Stimulated activated CD4-positive, alpha-beta T cell treated with anti-CD3 and anti-CD28 coated beads, TNF-alpha, amount 100 ng/mL, for 4 hours (primary cell): Measurements from ENCODE around the gene METRN.
A peak's percentile ranks its signal among the peaks of the same experiment; 100 is the strongest.
"Not testable (repeated sequence)": the region's sequence is repeated elsewhere in the genome, so short reads cannot be mapped to it uniquely, and the experiment has no call there.

Experiments
- DNase-seq, 3 experiments: peaks; one replicate each; pipeline ENCODE4 v3.0.0-alpha.2; 2020; ENCODE audit warnings: low read depth in 3 of 3

METRN gene

DNA sequence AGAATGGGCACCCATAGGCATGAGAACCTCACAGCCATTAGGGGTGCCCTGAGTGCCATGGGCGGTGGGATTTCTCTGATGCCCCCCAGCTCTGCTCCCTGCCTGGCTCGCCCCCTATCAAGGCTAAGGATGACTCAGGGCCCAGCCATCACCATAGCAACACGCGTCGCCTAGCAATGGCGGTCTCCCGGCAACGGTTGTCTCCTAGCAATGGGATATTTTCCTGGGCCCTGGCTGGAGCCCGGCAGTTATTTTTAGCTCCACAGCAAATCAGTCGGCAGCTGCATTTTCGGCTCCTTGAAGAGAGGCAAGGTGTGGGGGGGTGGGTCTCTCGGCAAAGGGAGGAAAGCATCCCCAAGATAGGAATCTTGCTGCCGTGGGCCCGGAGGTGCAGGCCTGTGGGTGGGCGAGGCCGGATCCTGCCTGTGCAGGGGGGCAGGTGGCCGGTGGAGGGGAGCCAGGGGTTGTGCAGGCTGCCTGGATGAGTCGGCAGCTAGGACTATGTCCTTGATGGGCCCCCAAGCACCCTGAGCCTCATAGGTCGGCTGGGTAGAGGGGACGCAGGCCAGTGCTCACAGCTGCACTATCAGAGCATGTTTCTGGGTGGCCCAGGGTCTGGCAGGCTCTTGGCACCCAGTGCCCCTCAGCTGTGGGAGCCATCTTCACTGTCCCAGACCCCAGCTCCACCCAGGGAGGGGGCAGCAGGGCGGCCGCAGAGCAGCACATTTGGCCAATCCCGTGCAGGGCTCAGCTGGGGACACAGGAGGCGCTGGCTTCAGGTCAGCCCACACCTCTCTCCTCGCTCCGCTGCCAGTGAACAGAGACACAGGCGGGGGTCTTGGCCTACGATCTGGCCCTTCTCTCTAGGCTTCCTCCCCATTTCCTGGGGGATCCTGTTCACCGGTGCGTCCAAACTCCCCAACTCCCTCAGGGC, 5.1 kb upstream of the METRN start:
- DNase-seq: no peak

DNA sequence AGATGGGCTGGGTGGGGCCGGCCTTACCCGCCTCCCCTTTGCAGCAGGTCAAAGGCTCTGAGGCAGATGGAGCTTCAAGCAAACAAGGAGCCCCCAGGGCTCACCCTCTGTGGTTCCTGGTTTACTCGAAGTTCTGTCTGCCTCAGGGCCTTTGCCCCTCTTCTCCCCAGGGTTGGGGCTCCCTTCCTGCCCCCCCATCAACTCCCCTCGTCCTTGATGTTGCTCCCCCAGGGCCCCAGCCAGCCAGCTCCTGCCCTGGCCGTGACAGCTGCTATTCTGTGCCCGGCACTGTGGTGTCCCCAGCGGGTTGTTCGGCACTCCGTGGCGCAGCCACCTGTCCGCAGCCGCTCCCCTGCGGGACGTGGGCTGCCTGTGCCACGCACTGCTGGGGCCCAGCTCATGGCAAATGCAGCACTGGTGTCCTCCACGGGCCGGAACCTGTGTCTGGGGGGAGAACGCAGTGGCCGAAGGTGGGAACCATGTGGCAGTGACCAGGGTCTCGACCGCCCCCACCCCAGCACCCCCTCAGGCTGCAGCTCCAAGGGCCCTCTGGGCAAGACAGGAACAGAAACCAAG, 4.3 kb upstream of the METRN start:
- no peak for DNase-seq

DNA sequence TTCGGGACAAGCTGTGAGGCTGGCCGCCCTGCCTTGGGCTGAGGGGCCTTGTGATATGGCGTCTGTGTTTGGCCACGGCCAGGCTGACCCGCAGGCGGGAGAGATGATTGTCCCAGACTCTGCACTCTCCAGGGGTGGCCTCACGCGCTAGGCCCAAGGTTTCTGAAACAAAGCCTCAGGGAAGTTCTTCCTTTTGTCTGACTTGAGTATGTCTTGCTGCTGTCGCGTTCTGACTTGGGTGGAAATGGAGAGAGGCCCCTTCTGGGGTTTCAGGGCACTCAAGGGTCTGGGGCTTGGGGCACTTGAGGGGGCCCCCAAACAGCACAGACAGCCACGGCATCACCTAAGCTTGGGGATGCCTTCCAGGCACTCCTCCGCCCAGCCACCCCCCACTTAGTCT, 3.8 kb upstream of the METRN start:
- no peak for DNase-seq

DNA sequence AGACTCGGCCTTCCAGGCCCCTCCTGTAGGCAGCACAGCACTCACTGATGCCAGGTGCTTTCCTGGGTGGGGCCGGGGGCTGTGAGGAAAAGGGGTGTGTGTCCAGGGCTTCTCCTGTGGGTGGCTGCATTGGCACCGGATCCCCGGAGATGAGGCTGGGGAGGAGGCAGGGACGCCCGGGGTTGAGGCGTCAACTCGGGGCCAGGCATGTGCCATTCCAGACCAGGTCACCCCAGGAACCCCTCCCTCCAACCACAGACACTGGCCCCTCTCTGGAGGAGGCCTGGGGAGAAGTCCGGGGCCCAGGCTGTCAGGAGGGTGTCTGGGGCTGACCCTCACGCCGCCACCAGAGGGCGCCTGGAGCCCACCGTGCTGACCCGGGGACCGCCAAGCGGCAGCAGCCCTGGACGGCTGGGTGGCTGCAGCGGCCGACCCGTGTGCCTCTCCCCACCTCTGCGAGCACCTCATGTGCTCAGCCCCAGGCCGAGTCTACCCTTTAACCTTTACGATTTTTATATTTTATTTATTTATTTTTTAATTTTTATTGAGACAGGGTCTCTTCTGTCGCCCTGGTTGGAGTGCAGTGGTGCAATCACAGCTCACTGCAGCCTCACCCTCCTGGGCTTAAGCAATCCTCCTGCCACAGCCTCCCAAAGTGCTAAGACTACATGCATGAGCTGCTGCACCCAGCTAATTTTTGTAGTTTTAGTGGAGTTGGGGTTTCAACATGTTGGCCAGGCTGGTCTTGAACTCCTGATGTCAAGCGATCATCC, 3.2 kb upstream of the METRN start:
- peak; percentile 53 to 80 (median 57) for DNase-seq

DNA sequence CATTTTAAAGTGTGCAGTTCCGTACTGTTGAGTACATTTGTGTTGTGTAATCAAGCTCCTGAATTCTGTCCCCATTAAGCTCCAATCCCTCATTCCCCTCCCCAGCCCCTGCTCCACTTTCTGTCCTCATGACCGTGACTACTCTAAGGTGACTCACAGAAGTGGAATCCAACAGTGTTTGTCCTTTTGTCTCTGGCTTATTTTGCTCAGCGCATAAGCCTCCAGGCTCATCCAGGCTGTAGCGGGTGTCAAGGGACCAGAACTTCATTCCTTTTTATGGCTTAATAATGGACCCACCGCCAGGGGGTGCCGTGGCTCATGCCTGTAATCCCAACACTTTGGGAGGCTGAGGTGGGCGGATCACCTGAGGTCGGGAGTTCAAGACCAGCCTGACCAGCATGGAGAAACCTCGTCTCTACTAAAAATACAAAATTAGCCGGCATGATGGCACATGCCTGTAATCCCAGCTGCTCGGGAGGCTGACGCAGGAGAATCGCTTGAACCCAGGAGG, 2.1 kb upstream of the METRN start:
- not testable (repeated sequence) for DNase-seq

DNA sequence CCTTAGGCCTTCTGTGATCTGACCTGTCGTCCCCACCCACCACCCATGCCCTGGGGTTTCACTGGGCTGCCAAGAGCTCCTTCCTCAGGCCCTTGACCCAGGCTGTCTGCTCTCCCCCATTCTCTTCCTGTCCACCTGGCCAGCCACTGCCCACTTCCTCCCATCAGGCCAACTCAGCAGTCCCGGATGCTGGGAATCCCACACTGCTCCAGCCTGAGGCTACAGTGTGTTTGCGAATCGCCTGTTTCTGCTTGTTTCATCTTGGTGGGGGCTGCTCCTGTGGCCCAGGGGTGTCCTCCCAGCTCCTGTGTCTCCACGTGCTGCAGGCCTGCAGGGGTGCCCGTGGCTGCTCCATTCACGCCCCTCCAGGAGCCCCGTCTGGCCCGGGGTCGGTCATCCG, 839 bp upstream of the METRN start:
- DNase-seq: no peak

DNA sequence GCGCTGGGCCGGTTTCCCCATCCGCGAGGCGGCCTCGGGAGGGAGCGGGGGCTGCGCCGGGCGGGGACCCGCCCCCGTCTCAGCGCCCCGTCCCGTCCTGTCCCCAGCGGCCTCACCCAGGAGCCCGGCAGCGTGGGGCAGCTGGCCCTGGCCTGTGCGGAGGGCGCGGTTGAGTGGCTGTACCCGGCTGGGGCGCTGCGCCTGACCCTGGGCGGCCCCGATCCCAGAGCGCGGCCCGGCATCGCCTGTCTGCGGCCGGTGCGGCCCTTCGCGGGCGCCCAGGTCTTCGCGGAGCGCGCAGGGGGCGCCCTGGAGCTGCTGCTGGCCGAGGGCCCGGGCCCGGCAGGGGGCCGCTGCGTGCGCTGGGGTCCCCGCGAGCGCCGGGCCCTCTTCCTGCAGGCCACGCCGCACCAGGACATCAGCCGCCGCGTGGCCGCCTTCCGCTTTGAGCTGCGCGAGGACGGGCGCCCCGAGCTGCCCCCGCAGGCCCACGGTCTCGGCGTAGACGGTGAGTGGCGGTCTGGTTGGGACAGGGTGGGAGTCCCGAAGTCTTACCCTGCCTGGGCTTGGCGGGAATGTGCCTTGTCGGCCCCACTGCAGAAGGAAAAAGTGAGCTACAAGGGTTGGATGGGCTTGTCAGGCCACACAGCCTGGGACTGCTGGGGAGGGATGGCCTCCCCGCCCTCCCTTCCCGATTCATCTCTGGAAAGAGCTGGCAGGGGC, 720 bp downstream of the METRN start:
- DNase-seq: no peak

DNA sequence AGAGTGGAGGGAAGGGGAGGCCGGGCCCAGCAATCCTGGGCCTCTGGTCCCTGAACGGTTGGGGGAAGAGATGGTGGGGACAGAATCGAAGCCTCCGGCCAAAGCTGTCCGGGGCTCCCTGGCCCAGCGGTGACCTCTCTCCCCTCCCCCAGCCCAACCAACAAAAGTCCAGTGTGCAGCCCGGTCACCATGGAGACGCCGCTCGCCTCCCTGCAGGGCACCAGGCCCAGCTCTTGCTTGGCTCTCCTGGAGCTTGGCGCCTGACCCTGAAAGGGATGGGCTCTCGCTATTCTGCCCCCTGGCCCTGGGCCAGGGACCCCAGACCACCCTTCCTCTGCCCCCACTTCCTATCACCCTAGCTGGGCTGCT, 1.3 kb downstream of the METRN start:
- no peak for DNase-seq

DNA sequence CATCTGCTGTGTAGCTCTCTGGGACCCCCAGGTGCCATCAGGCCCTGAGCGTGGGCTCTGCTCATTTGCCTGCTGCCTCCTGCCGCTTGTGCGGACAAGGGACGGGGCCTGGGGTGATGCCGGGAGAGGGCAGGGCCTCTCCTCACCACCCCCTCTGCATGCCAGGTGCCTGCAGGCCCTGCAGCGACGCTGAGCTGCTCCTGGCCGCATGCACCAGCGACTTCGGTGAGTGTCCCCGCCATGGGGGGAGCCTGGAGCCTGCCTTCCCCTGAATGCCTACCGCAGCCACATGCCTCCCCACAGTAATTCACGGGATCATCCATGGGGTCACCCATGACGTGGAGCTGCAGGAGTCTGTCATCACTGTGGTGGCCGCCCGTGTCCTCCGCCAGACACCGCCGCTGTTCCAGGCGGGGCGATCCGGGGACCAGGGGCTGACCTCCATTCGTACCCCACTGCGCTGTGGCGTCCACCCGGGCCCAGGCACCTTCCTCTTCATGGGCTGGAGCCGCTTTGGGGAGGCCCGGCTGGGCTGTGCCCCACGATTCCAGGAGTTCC, 1.9 kb downstream of the METRN start:
- DNase-seq: no peak

DNA sequence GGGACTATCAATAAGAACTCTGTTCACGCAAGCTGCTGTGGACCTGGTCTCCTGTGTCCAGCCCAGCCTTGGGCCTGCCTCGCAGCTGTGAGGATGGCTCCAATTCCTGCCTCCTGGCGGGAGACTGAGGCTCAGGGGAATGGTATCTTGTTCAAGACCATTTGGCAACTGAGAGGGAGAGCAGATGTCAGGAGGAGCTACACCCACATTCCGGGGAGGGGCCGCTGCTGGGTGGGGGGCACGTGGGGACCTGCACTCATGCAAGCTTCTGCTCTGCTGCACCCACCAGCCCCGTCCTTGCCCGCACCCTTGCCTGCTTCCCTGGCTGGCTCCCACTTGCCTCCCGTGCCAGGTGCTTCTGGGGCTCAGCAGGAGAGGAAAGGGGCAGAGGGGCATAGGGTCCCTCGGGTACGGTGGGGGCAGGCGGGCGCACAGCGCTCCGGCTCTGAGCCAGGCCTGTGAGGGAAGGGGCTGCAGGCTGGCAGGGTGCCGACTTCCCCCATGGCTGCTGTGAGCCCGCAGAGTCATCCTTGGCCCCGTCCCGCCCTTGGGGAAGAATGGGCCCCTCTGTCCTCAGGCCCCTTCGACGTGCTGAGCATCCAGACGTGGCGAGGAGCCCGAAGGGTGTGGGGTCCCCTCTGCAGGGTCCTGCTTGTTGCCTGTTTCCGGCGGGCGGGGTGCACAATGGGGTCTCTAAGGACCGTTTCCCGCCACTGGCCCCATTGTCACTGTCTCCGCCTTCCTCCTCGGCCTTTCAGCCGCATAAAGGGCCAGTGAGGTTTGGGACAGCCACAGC, 2.7 kb downstream of the METRN start:
- DNase-seq: no peak

DNA sequence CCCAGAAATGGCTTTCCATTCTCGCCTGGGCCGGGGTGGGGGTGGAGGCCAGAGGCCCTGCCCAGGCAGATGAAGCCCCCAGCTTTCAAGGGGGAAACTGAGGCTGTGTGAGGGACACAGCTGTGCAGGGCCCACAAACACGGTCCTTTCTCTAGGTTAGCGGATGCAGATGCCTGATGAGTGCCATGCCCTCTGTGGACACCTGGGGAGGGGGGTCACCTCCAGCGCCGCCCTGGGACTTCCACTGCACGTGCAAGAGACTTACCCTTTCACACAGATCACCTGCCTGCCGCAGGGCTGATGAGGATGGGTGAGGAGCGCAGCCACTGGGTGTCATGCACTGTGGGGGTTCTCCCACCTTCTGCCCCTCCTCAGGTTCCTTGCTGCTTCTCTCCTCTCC, 3.5 kb downstream of the METRN start:
- no peak for DNase-seq

DNA sequence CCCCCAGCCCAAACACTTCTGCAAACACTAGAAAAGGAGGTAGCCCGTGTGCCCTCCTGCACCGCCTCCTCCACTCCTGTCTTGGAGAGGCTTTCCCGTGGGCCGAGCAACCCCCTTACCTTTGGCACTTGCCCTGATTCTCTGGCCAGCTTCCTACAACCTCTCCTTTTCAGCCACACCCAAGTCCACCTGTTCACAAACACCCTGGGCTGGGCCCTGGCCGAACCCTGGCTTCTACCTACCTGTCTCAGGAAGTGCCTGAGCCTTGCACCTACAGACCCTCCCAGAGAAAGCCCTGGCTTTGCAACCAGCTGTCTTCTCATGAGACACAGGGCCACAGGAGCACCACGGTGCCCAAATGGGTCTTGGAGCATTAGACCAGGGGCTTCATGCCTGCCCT, 4.0 kb downstream of the METRN start:
- DNase-seq: no peak

DNA sequence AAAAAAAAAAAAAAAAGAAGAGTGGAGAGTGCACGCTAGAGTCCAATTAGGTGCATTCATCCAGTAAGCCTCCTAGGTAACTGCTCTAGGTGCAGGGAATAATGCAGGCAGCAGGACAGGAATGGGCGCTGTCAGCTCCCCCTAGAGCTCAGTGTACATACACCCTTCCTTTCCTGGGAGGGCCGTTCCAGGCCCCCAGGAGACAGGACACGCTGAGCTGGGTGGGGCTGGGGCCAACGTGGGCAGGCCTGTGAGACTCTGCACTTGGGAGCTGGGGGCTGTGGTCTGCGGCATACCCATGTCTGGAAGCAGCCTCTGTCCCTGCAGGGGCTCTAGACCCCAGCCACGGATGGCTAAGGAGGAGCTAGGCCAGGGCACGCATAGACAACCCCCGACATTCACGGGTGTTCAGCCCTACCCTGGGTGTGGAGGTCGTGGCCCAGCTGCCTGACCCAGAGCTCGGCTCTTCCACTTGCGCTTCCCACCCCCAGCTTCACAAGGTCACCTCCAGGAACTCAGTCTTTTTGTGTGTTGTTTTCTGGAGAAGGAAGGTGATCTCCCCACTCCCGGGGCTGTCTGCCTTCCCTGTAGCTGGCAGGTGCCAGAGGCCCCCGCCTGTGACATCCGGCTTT, 5.0 kb downstream of the METRN start:
- no peak for DNase-seq

DNA sequence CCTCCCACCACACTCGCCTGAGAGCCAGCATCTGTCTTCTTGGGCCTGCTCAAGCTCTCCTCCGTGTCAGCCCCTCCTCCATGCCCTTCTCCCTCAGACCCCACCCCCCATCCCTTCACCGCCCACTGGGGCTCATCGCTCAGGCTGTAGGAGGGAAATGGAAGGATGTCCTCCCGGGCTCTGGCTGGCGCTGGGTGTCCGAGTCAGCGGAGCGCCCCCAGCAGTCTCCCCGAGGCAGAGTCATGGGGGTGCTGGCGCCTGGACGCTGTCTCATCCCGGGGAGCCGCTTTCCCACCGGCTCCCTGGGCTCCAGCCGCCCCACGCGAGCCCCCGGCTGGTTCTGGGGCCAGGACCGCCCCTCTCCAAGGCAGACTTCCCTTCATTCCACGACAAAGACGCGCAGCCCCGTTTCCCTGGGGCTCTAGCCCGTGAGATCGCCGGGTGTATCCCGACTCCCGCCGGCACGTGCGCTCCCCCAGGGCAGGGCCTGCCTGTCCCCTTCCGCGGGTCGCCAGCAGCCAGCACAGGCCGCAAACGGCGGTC, 5.6 kb downstream of the METRN start:
- no peak for DNase-seq

DNA sequence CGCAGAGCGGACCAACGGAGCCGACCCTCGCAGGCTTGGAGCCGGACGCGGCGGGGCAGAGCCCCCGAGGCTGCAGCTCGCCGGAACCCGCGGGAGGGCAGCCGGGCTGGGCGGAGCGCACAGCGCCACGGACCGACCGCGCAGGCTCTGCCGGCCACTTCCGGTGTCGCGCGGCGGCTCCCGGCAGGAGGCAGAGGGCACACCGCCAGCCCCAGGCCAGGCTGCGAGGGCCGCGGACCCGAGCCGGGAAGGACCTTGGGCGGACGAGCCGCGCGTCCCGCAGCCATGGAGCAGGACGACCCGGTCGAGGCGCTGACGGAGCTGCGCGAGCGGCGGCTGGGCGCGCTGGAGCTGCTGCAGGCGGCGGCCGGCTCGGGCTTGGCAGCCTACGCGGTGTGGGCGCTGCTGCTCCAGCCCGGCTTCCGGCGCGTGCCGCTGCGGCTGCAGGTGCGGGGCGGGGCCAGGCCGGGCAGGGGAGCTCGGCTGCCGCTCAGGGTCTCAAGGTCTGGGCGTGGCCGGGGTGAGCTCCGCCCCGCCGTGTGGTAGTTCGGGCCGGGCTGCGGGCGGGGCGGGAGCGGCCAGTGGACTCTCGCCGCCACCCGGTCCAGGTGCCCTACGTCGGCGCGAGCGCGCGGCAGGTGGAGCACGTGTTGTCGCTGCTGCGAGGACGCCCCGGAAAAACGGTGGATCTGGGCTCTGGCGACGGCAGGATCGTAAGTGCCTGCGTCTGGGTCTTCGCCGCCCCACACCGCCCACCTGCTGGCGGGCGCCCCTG, 6.3 kb downstream of the METRN start, which contains the start of gene ANTKMT:
TSS of gene ANTKMT (plus strand) at position 157 of the 775 bp plus-strand sequence. CDS start at position 286, 129 bp downstream.
- DNase-seq: peak in 2 of 3 experiments; percentile 42 to 68

DNA sequence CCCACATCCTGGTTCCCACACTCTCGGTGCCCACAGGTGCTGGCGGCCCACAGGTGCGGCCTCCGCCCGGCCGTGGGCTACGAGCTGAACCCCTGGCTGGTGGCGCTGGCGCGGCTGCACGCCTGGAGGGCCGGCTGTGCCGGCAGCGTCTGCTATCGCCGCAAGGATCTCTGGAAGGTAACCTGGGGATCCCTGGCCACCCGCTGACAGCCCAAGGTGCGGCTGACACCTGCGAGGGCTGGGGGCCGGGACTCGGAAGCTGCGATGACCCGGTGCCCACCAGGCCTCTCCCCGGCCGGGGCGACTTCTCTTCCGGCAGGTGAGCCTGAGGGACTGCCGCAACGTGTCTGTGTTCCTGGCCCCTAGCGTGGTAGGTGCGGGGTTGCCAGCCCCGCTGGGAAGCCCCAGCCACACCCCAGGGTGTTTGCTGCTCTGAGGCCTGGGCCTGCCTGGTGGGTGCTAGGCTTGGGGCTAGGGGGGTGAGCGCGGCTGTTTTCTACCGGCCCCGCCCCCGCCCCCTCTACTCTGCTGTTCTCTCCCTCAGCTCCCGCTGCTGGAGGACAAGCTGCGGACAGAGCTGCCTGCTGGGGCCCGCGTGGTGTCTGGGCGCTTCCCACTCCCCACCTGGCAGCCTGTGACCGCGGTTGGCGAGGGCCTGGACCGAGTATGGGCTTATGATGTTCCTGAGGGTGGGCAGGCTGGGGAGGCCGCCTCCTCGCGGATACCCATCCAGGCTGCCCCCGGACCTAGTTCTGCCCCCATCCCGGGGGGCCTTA, 7.0 kb downstream of the METRN start:
- no peak for DNase-seq

DNA sequence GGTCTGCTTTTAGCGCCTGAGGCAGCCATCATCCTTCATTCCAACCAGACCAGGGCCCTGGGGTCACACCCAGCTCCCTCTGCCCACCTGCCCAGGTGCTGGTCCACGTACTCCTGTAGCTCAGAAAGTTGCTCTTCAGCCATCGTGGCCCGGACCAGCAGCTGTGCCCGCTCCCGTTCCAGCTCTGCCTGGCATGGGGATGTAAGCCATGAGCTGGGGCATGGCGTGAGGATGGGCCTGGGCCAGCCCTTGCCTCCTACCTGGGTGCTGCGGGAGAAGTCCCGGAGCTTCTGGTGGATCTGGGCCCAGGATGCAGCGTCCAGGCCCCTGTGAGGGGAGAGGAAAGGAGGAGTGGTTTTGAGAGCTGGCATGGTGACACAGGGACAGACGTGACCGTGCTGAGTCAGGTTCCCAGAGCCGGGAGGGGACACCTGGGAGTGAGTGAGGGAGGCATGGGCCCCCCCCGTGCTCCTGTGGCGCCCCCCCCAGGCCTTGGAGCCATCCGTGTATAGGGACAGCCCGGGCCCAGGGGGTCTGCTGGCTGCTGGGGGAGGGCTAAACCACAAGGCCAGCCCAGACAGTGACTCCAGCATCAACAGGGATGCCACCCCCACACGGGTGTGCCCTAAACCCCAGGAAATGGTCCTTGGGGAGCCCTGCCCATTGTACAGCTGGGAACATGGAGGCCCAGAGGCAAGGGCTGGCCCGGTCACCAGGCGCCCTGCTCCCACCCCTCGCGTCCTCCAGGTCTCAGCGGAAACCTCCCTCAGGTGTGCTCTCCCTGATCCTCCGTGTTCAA, 8.1 kb downstream of the METRN start:
- no peak for DNase-seq
